ENCODE results near the gene HCRTR1.
"Not testable (repeated sequence)": the region's sequence is repeated elsewhere in the genome, so short reads cannot be mapped to it uniquely, and the experiment has no call there.

HCRTR1 gene

GRCh38 chr1:31585736-31586365, 31.6 kb upstream of the HCRTR1 start:
- Histone ChIP-seq H3K9me3 (ENCODE audit: low read length) (no peaks in the 10 kb centered on the region), H3K27me3 (ENCODE audit: insufficient read depth, low read length) (peaks cover 40% of the 10 kb centered on the region), H3K4me3 (ENCODE audit: low read length) (no peak overlapping the region), H3K36me3 (ENCODE audit: insufficient read depth, low read length) (no peaks in the 10 kb centered on the region), H3K4me1 (ENCODE audit: insufficient read depth, low read length) (no peaks in the 10 kb centered on the region), H2AFZ (ENCODE audit: low read depth, low read length) (no peak overlapping the region)

- H3K4me3 ChIP-seq (ENCODE audit: low read length) = no peak overlapping the region
- no peaks in the 10 kb centered on the region for H3K9me3 ChIP-seq (ENCODE audit: low read length)
- no peak overlapping the region for H2AFZ ChIP-seq (ENCODE audit: low read depth, low read length)
- H3K27me3 ChIP-seq (ENCODE audit: insufficient read depth, low read length) = peaks cover 38% of the 10 kb centered on the region
- no peaks in the 10 kb centered on the region for H3K4me1 ChIP-seq (ENCODE audit: insufficient read depth, low read length)
- H3K36me3 ChIP-seq (ENCODE audit: insufficient read depth, low read length) = no peaks in the 10 kb centered on the region
Measured at GRCh38 chr1:31586376-31587327, 30.8 kb upstream of the HCRTR1 start.

GRCh38 chr1:31587328-31587699, 30.2 kb upstream of the HCRTR1 start:
- not testable (repeated sequence) for H3K4me3 ChIP-seq (ENCODE audit: low read length); H3K36me3 ChIP-seq (ENCODE audit: insufficient read depth, low read length); H3K9me3 ChIP-seq (ENCODE audit: low read length); H2AFZ ChIP-seq (ENCODE audit: low read depth, low read length); H3K4me1 ChIP-seq (ENCODE audit: insufficient read depth, low read length)
- peaks cover 43% of the 10 kb centered on the region for H3K27me3 ChIP-seq (ENCODE audit: insufficient read depth, low read length)

- H3K9me3 ChIP-seq (ENCODE audit: low read length) = no peaks in the 10 kb centered on the region
- no peak overlapping the region for H2AFZ ChIP-seq (ENCODE audit: low read depth, low read length)
- H3K27me3 ChIP-seq (ENCODE audit: insufficient read depth, low read length) = peaks cover 48% of the 10 kb centered on the region
- no peaks in the 10 kb centered on the region for H3K4me1 ChIP-seq (ENCODE audit: insufficient read depth, low read length)
- no peak overlapping the region for H3K4me3 ChIP-seq (ENCODE audit: low read length)
- no peaks in the 10 kb centered on the region for H3K36me3 ChIP-seq (ENCODE audit: insufficient read depth, low read length)
Measured at GRCh38 chr1:31587720-31588423, 29.6 kb upstream of the HCRTR1 start.

GRCh38 chr1:31588751-31589515, 28.6 kb upstream of the HCRTR1 start:
- no peak overlapping the region for H2AFZ ChIP-seq (ENCODE audit: low read depth, low read length)
- no peaks in the 10 kb centered on the region for H3K36me3 ChIP-seq (ENCODE audit: insufficient read depth, low read length)
- peaks cover 42% of the 10 kb centered on the region for H3K27me3 ChIP-seq (ENCODE audit: insufficient read depth, low read length)
- H3K4me3 ChIP-seq (ENCODE audit: low read length) = no peak overlapping the region
- H3K9me3 ChIP-seq (ENCODE audit: low read length) = no peaks in the 10 kb centered on the region
- H3K4me1 ChIP-seq (ENCODE audit: insufficient read depth, low read length) = no peaks in the 10 kb centered on the region

- Histone ChIP-seq H2AFZ (ENCODE audit: low read depth, low read length) (no peak overlapping the region), H3K36me3 (ENCODE audit: insufficient read depth, low read length) (no peaks in the 10 kb centered on the region), H3K4me3 (ENCODE audit: low read length) (no peak overlapping the region), H3K27me3 (ENCODE audit: insufficient read depth, low read length) (peaks cover 27% of the 10 kb centered on the region), H3K9me3 (ENCODE audit: low read length) (no peaks in the 10 kb centered on the region), H3K4me1 (ENCODE audit: insufficient read depth, low read length) (no peaks in the 10 kb centered on the region)
Measured at GRCh38 chr1:31591425-31592093, 25.9 kb upstream of the HCRTR1 start.

- Histone ChIP-seq H2AFZ (ENCODE audit: low read depth, low read length) (no peak overlapping the region), H3K4me1 (ENCODE audit: insufficient read depth, low read length) (no peaks in the 10 kb centered on the region), H3K9me3 (ENCODE audit: low read length) (no peaks in the 10 kb centered on the region), H3K4me3 (ENCODE audit: low read length) (no peak overlapping the region), H3K36me3 (ENCODE audit: insufficient read depth, low read length) (no peaks in the 10 kb centered on the region), H3K27me3 (ENCODE audit: insufficient read depth, low read length) (peaks cover 27% of the 10 kb centered on the region)
Measured at GRCh38 chr1:31592132-31592531, 25.4 kb upstream of the HCRTR1 start.

- H2AFZ ChIP-seq (ENCODE audit: low read depth, low read length) = no peak overlapping the region
- H3K27me3 ChIP-seq (ENCODE audit: insufficient read depth, low read length) = peaks cover 28% of the 10 kb centered on the region
- H3K9me3 ChIP-seq (ENCODE audit: low read length) = no peaks in the 10 kb centered on the region
- H3K4me3 ChIP-seq (ENCODE audit: low read length) = no peak overlapping the region
- H3K4me1 ChIP-seq (ENCODE audit: insufficient read depth, low read length) = no peaks in the 10 kb centered on the region
- H3K36me3 ChIP-seq (ENCODE audit: insufficient read depth, low read length) = no peaks in the 10 kb centered on the region
Measured at GRCh38 chr1:31593136-31593665, 24.3 kb upstream of the HCRTR1 start.

- Histone ChIP-seq H3K27me3 (ENCODE audit: insufficient read depth, low read length) (peaks cover 26% of the 10 kb centered on the region), H2AFZ (ENCODE audit: low read depth, low read length) (no peak overlapping the region), H3K36me3 (ENCODE audit: insufficient read depth, low read length) (no peaks in the 10 kb centered on the region), H3K9me3 (ENCODE audit: low read length) (no peaks in the 10 kb centered on the region), H3K4me1 (ENCODE audit: insufficient read depth, low read length) (no peaks in the 10 kb centered on the region), H3K4me3 (ENCODE audit: low read length) (no peak overlapping the region)
Measured at GRCh38 chr1:31593770-31594632, 23.5 kb upstream of the HCRTR1 start.

- H3K27me3 ChIP-seq (ENCODE audit: insufficient read depth, low read length) = peaks cover 24% of the 10 kb centered on the region
- H2AFZ ChIP-seq (ENCODE audit: low read depth, low read length) = no peak overlapping the region
- H3K4me3 ChIP-seq (ENCODE audit: low read length) = no peak overlapping the region
- H3K36me3 ChIP-seq (ENCODE audit: insufficient read depth, low read length) = no peaks in the 10 kb centered on the region
- no peaks in the 10 kb centered on the region for H3K4me1 ChIP-seq (ENCODE audit: insufficient read depth, low read length)
- H3K9me3 ChIP-seq (ENCODE audit: low read length) = no peaks in the 10 kb centered on the region
Measured at GRCh38 chr1:31595836-31596736, 21.4 kb upstream of the HCRTR1 start.

- Histone ChIP-seq H3K9me3 (ENCODE audit: low read length) (peaks cover 1% of the 10 kb centered on the region), H3K4me3 (ENCODE audit: low read length) (no peak overlapping the region), H2AFZ (ENCODE audit: low read depth, low read length) (no peak overlapping the region), H3K4me1 (ENCODE audit: insufficient read depth, low read length) (no peaks in the 10 kb centered on the region), H3K36me3 (ENCODE audit: insufficient read depth, low read length) (no peaks in the 10 kb centered on the region), H3K27me3 (ENCODE audit: insufficient read depth, low read length) (peaks cover 18% of the 10 kb centered on the region)
Measured at GRCh38 chr1:31596737-31597097, 20.8 kb upstream of the HCRTR1 start.
